GM21528 (cell line): ENCODE results near the gene ITFG1.

Source experiments
- ATAC-seq: cut with Tn5 transposase; IDR thresholded peaks from one replicate; pipeline ENCODE4 v1.9.1; 2021; ENCODE audit warnings: mild to moderate bottlenecking, moderate library complexity; ENCODE audit not compliant: unreplicated experiment, low FRiP score

Gene ITFG1

GRCh38 chr16:47460711-47461597, at the start of gene ITFG1, which contains the start of gene PHKB:
TSS of gene ITFG1 (minus strand) at chr16:47461063. CDS start at chr16:47461045, 18 bp downstream.
TSS of gene PHKB (plus strand) at chr16:47461331. CDS start at chr16:47461351, 20 bp downstream.
- ATAC-seq, result peak; percentile 75

DNA sequence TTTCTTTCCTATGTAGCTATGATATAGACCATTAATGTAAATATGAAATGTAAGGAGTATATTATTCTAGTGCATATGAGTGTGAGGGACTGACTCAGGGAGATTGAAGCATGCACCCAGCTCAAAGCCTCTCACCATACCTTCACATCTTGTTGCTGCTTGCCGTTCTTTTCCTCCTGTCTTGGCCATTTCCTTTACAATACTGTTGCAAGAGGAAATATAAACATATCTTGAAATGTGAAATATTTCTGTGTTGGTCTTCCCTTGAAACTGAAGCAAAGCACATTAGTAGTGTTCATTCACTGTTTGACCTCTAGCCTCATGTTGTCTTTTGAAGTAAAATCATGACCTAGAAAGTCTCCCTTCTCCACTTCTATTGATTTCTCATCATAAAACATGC, 46.8 kb upstream of the ITFG1 start:
- ATAC-seq, result no peak

DNA sequence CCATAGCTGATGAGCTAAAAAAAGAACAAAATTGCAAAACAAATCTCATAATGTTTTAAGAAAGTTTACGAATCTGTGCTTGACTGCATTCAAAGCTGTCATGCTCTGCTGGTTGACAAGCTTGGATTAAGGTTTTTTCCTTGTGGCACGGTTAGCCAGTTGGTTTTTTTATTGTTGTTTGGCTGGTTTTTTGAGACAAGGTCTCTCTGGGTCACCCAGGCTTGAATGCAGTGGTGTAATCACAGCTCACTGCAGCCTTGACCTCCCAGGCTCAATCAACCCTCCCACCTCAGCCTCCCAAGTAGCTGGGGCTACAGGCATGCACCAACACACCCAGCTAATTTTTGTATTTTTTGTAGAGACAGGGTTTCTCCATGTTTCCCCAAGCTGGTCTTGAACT, 45.9 kb upstream of the ITFG1 start:
- ATAC-seq, result no peak

- ATAC-seq, result no peak
Observed at GRCh38 chr16:47504599-47504998, 43.7 kb upstream of the ITFG1 start.

DNA sequence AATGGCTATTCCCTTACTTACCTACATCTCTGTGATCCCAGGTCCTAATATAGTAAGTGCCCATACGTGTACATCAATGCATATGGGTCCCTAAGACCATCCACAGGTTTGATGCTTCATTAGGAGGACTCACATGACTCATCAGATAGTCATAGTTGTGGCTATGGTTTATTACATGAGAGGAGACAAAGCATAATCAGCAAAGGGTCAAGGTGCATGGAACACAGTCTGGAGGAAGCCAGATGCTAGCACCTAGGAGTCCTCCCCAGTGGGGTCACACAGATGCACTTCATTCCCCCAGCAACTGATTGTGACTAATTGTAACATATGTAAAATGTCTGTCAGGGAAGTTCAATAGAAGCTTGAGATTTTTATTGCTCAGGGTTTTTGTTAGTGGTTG, 43.1 kb upstream of the ITFG1 start:
- ATAC-seq, result no peak

DNA sequence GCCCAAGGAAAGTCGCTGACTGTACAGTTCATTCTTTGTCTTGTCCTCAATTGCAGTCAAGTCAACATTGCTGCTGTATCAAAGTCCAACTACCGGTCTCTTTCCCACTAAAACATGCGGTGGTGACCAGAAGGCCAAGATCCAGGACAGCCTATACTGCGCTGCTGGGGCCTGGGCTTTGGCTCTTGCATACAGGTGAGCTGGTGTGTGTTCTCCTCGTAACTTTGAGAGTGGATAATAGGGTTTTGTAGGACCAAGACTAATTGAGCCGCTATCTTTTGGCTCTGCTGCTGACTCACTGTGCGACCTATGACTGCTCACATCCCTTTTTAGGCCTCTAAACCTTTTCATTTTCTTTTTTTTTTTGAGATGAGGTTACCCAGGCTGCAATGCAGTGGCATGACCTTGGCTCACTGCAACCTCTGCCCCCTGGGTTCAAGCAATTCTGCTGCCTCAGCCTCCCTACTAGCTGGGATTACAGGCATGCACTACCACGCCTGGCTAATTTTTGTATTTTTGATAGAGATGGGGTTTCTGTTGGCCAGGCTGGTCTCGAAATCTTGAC, 38.9 kb upstream of the ITFG1 start:
- no peak for ATAC-seq

GRCh38 chr16:47499080-47499699, 38.3 kb upstream of the ITFG1 start:
- ATAC-seq, result no peak

- peak; percentile 53 for ATAC-seq
Observed at GRCh38 chr16:47493381-47494337, 32.8 kb upstream of the ITFG1 start.

DNA sequence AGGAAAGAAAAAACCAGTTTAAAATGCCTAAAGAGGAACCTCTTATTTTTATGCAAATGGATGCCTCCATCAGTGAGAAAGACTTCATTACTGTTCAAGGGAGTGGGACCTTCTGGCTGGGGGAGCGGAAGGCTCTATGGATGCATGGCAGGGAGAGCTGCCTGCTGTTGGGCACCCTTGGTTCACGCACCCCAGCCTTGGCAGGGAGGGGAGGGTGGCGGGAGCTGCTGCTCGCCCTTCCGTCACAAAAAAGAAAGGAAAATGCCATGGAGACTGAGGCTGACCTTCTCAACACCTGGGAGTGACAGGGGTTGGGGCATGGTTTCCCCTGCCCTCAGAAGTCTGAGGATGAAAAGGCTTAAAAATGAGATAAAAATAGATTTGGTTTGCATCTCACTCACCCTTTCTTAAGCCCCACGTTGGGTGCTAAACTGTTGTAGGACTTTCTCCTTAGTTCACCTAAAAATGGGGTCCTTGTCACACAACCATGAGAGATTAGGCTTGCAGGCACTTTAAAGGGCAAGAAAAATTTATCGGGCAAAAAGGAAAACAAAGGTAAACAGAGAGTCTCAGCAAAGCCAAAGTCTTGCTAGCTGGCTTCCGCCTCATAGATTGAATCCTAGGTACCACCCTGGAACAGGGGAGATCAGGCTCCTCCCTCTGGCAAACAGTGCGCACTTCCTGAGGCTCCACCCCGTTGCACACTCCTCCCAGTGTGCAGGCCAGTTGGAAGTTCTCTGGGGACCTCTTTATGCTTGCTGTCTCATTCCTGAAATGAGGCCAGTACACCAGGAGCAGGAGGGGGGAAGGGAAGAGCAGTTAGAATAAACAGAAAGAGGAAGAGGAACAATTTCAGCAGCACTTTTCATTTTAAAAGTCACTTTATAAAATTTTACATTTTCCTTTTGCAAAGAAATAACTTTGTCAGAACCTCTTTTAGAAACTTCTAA, 31.8 kb upstream of the ITFG1 start:
- ATAC-seq, result peak; percentile 69

DNA sequence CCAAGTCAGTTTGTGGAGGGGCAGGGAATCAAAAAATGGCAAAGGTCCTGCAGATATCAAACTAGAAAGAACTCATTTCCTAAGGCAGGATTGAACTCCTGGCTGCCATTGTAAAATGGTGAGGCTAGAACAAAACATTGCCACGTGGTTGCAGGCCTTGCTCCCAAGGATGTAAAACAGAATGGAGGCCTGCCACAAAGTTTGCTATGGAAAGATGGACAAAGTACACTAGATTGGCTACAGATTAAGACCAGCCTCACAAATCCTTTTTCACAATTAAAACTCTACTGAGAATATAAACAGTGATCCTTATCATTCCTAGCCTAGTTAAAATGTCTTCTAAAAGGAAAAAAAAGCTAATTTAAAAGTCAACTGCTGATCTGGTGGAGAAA, 31.2 kb upstream of the ITFG1 start:
- no peak for ATAC-seq

DNA sequence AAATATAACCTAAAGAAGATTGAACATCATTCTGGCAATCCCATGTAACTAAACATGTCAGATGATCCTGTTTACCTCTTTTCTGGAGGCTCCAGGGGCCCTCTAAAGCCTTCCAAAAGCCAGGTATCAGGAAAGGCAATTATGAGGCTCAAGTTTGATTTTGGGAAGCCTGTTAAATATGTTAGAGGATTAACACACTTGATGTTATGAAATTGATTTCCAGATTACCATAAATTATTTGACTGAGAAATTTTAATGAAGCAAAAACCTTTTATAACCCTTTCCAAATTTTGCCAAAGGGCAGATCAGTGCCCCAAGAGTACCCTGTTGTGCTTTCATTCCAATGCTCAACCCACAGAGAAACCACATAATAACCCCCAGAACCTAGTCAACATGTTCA, 29.6 kb upstream of the ITFG1 start:
- no peak for ATAC-seq

DNA sequence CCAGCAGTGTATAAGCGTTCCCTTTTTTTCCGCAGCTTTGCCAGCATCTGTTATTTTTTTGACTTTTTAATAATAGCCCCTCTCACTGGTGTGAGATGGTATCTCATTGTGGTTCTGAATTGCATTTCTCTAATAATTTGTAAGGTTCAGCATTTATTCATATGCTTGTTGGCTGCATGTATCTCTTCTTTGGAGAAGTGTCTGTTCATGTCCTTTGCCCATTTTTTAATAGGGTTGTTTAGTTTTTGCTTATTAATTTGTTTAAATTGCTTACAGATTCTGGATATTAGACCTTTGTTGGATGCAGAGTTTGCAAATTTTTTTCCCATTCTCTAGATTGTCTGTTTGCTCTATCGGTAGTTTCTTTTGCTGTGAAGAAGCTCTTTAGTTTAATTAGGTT, 27.2 kb upstream of the ITFG1 start:
- ATAC-seq, result no peak

GRCh38 chr16:47486856-47487255, 26.0 kb upstream of the ITFG1 start:
- ATAC-seq, result no peak

DNA sequence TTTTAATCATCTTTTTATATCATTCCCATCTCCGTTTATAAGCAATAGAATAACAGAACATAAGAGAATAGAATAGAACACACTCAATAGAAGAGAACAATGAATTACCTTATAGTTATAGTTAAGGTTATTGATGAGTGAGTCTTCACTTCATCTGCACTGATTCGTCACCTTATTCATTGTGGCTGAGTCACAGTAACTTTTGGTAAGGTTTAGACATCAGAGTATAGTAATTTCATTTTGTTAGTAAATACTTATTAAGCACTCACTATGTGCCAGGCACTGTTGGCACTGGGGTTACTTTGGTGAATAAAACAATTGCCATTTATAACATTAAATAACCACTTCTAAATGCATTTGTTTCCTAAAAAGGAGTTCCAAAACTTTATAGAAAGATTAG, 22.8 kb upstream of the ITFG1 start:
- ATAC-seq, result no peak

- no peak for ATAC-seq
Observed at GRCh38 chr16:47481698-47482374, 21.0 kb upstream of the ITFG1 start.

DNA sequence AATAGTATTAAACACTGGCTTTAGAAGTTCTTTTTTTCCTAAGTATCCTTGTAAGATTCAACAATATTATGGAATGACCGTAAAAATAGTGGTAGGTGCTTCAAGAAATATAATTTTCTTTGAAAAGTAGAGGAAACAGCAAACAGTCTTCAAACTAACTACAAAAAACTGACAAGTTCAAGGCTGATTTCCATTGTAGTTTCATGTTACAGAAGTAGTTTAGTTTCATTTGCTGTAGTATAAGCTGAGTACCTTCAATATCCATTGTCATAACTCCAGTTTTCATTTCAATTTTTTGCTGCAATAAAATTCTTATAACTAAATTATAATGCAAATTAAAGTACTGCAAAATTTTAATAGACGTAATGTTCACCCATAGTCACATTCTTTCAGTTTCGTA, 19.5 kb upstream of the ITFG1 start:
- no peak for ATAC-seq

- ATAC-seq, result no peak
Observed at GRCh38 chr16:47477679-47478078, 16.8 kb upstream of the ITFG1 start.

DNA sequence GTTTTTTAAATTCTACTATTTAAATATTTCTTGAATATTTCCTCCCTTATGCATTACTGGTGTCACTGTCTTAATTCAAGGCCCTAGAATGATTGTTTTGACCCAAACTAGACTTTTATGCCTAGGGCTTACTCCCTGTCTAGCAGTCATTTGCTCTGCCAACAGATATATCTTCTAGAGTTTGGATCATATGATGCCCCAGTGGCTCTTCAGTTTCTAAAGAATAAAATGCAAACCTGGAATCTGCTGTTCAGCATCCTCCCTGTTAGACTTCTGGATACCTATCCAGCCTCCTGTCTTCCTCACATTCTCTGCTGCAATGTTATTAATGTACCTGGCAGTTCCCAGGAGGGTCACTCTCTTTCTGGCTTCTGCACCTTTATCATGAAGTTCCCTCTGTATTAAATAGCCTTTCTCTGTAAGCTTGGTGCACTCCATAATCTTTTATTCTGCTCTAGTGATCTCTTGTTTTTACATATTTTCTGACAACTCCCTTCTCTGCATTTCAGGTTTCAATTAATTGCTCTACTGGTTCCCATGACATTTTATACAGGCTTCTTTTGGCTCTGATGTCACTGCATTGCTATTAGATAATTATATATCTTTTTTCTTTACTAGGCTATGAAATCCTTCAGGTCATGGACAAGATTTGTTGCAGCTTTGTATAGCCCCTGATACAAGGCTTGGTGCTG, 15.9 kb upstream of the ITFG1 start:
- ATAC-seq, result no peak
